ENCODE data around the gene FLNB. TPM values are rescaled to one million over a fixed set of nuclear protein-coding genes. Genes with fewer than 3 reads are reported as not detected.

Gene FLNB
- total RNA-seq, 2 experiments from 2014 or later = 26.3 to 28.4 TPM

- no peaks in the 10 kb centered on the region for H3K9me3 Mint-ChIP-seq
- intact Hi-C loops (cut with micrococcal nuclease) = no loop called here
- no peak for ATAC-seq
- TF ChIP-seq CTCF (IDR thresholded peaks at IDR 0.05) = no peak
- H3K36me3 Mint-ChIP-seq (ENCODE audit: low read depth) = no peaks in the 10 kb centered on the region
- no peak overlapping the region for H3K4me3 Mint-ChIP-seq
- H3K27ac Mint-ChIP-seq = no peak overlapping the region
- POLR2A ChIA-PET = no interaction called here
- no peak for DNase-seq
- no peaks in the 10 kb centered on the region for H3K27me3 Mint-ChIP-seq
- H3K4me1 Mint-ChIP-seq (ENCODE audit: low read depth) = peaks cover 11% of the 10 kb centered on the region
- CTCF ChIA-PET = no interaction called here
These were observed 6.2 kb upstream of the FLNB start for GRCh38 chr3:58001979-58002378.

GRCh38 chr3:58003093-58003492 is 5.1 kb upstream of the FLNB start:
- CTCF ChIA-PET = no interaction called here
- no peaks in the 10 kb centered on the region for H3K36me3 Mint-ChIP-seq (ENCODE audit: low read depth)
- H3K4me1 Mint-ChIP-seq (ENCODE audit: low read depth) = peaks cover 11% of the 10 kb centered on the region
- POLR2A ChIA-PET = no interaction called here
- H3K9me3 Mint-ChIP-seq = no peaks in the 10 kb centered on the region
- no peak overlapping the region for H3K27ac Mint-ChIP-seq
- H3K4me3 Mint-ChIP-seq = no peak overlapping the region
- intact Hi-C loops (cut with micrococcal nuclease) = no loop called here
- no peak for ATAC-seq
- H3K27me3 Mint-ChIP-seq = no peaks in the 10 kb centered on the region
- no peak for TF ChIP-seq CTCF (IDR thresholded peaks at IDR 0.05)
- DNase-seq = no peak

- no peak for TF ChIP-seq CTCF (IDR thresholded peaks at IDR 0.05)
- Mint-ChIP-seq H3K36me3 (ENCODE audit: low read depth) (no peaks in the 10 kb centered on the region), H3K9me3 (no peaks in the 10 kb centered on the region), H3K27me3 (no peaks in the 10 kb centered on the region), H3K4me1 (ENCODE audit: low read depth) (peaks cover 7% of the 10 kb centered on the region), H3K27ac (no peak overlapping the region), H3K4me3 (no peak overlapping the region)
- ChIA-PET CTCF (interaction anchor here (0.8 to 2.3 kb wide), 4 partner anchors 162 to 212 kb away, joined by 5 to 9 read pairs (median 7); no protein-coding TSS in a partner anchor), POLR2A (no interaction called here)
- DNase-seq (no peak), ATAC-seq (no peak)
- intact Hi-C loops (cut with micrococcal nuclease) = loop anchor here (5.0 kb wide), 1 partner anchor 162 kb away; no protein-coding TSS in a partner anchor
These were observed 3.2 kb upstream of the FLNB start for GRCh38 chr3:58004973-58005372.

GRCh38 chr3:58005669-58006068 is 2.6 kb upstream of the FLNB start:
- H3K36me3 Mint-ChIP-seq (ENCODE audit: low read depth) = no peaks in the 10 kb centered on the region
- H3K4me1 Mint-ChIP-seq (ENCODE audit: low read depth) = peaks cover 10% of the 10 kb centered on the region
- ATAC-seq (no peak), DNase-seq (no peak)
- ChIA-PET POLR2A (no interaction called here), CTCF (interaction anchor here (0.8 to 2.3 kb wide), 4 partner anchors 161 to 211 kb away, joined by 5 to 9 read pairs (median 7); no protein-coding TSS in a partner anchor)
- no peaks in the 10 kb centered on the region for H3K27me3 Mint-ChIP-seq
- H3K27ac Mint-ChIP-seq = no peak overlapping the region
- no peak overlapping the region for H3K4me3 Mint-ChIP-seq
- TF ChIP-seq CTCF (IDR thresholded peaks at IDR 0.05) = no peak
- H3K9me3 Mint-ChIP-seq = no peaks in the 10 kb centered on the region
- intact Hi-C loops (cut with micrococcal nuclease) = loop anchor here (5.0 kb wide), 1 partner anchor 162 kb away; no protein-coding TSS in a partner anchor

GRCh38 chr3:58006661-58007060 is 1.6 kb upstream of the FLNB start:
- Mint-ChIP-seq H3K4me3 (no peak overlapping the region), H3K4me1 (ENCODE audit: low read depth) (peaks cover 16% of the 10 kb centered on the region), H3K36me3 (ENCODE audit: low read depth) (no peaks in the 10 kb centered on the region), H3K27me3 (no peaks in the 10 kb centered on the region), H3K27ac (no peak overlapping the region), H3K9me3 (no peaks in the 10 kb centered on the region)
- TF ChIP-seq CTCF (IDR thresholded peaks at IDR 0.05) = no peak
- ATAC-seq = no peak
- ChIA-PET POLR2A (no interaction called here), CTCF (interaction anchor here (1.2 to 3.5 kb wide), 5 partner anchors 48 to 210 kb away, joined by 3 to 25 read pairs (median 4); no protein-coding TSS in a partner anchor)
- DNase-seq = no peak
- intact Hi-C loops (cut with micrococcal nuclease) = loop anchor here (5.0 kb wide), 1 partner anchor 161 kb away; no protein-coding TSS in a partner anchor
